Astrocyte (in vitro differentiated cells and primary cell): Measurements from ENCODE around the gene RAPGEF2. TPM values are rescaled to one million over a fixed set of nuclear protein-coding genes. Genes with fewer than 3 reads are reported as not detected.

Experiments used
- DNase-seq: peaks from one replicate; pipeline ENCODE4 v3.0.0-alpha.2; 2010; ENCODE audit warnings: low read depth
- FAIRE-seq: peaks from 2 replicates; lab custom pipeline; 2011; peaks lifted over from hg19 to GRCh38; lab: Jason Lieb, UNC
- H2AFZ ChIP-seq: 2 replicates; pipeline ENCODE4 v1.6.0; 2012; ENCODE audit warnings: low read depth, low read length, inconsistent platforms
- H3K27ac ChIP-seq: 2 replicates; pipeline ENCODE4 v1.5.1; 2011; ENCODE audit warnings: low read depth, low read length, inconsistent platforms
- H3K27me3 ChIP-seq: 2 replicates; pipeline ENCODE4 v1.6.0; 2011; ENCODE audit warnings: low read length, inconsistent platforms; ENCODE audit not compliant: insufficient read depth
- H3K36me3 ChIP-seq: 2 replicates; pipeline ENCODE4 v1.5.1; 2011; ENCODE audit warnings: low read length, inconsistent platforms; ENCODE audit not compliant: insufficient read depth
- H3K4me1 ChIP-seq: 2 replicates; pipeline ENCODE4 v1.5.1; 2011; ENCODE audit warnings: low read length, inconsistent platforms; ENCODE audit not compliant: insufficient read depth
- H3K4me2 ChIP-seq: 2 replicates; pipeline ENCODE4 v1.6.0; 2012; ENCODE audit warnings: low read length, inconsistent platforms
- H3K4me3 ChIP-seq: 2 replicates; pipeline ENCODE4 v1.5.1; 2011; ENCODE audit warnings: low read depth, mild to moderate bottlenecking, low read length, inconsistent platforms; ENCODE audit not compliant: insufficient read depth
- H3K79me2 ChIP-seq: 2 replicates; pipeline ENCODE4 v1.6.0; 2012; ENCODE audit warnings: mild to moderate bottlenecking, low read length, inconsistent platforms; ENCODE audit not compliant: insufficient read depth
- H3K9ac ChIP-seq: 2 replicates; pipeline ENCODE4 v1.6.0; 2012; ENCODE audit warnings: mild to moderate bottlenecking, low read length, inconsistent platforms
- H3K9me3 ChIP-seq: 2 replicates; pipeline ENCODE4 v1.5.1; 2012; ENCODE audit warnings: low read depth, mild to moderate bottlenecking, low read length, inconsistent platforms; ENCODE audit not compliant: insufficient read depth
- H4K20me1 ChIP-seq: 2 replicates; pipeline ENCODE4 v1.6.0; 2012; ENCODE audit warnings: low read length, inconsistent platforms; ENCODE audit not compliant: insufficient read depth
- H3K27ac Mint-ChIP-seq: one replicate; pipeline ENCODE4 v1.8.0; 2021; ENCODE audit warnings: mild to moderate bottlenecking, mixed read lengths; ENCODE audit not compliant: unreplicated experiment
- H3K27me3 Mint-ChIP-seq: one replicate; pipeline ENCODE4 v1.8.0; 2021; ENCODE audit warnings: low read depth, mixed read lengths; ENCODE audit not compliant: unreplicated experiment
- H3K36me3 Mint-ChIP-seq: one replicate; pipeline ENCODE4 v1.8.0; 2021; ENCODE audit warnings: low read depth, mixed read lengths; ENCODE audit not compliant: unreplicated experiment
- H3K4me1 Mint-ChIP-seq: one replicate; pipeline ENCODE4 v1.8.0; 2021; ENCODE audit warnings: low read depth, mixed read lengths; ENCODE audit not compliant: unreplicated experiment
- H3K4me3 Mint-ChIP-seq: one replicate; pipeline ENCODE4 v1.8.0; 2021; ENCODE audit warnings: mild to moderate bottlenecking, moderate library complexity, mixed read lengths; ENCODE audit not compliant: unreplicated experiment
- H3K9me3 Mint-ChIP-seq: one replicate; pipeline ENCODE4 v1.8.0; 2021; ENCODE audit warnings: mild to moderate bottlenecking, mixed read lengths; ENCODE audit not compliant: unreplicated experiment
- EZH2 ChIP-seq: IDR thresholded peaks from 2 replicates; pipeline ENCODE4 v1.6.1; 2012; ENCODE audit warnings: mild to moderate bottlenecking, low read length, inconsistent platforms; ENCODE audit not compliant: insufficient read depth
- total RNA-seq: library from RNA; stranded (reverse); gene quantifications from 2 replicates; pipeline ENCODE4 v1.2.1, GENCODE V29; 2021
- TF ChIP-seq, protein P1 (sequence below): IDR thresholded peaks from 2 replicates; pipeline ENCODE4 v1.5.1; 2011; ENCODE audit warnings: low read depth, mild to moderate bottlenecking, inconsistent platforms, low read length, moderate library complexity; ENCODE audit not compliant: insufficient read depth

Gene RAPGEF2
- total RNA-seq, 1 donor from 2014 or later: 59.0 TPM

DNA sequence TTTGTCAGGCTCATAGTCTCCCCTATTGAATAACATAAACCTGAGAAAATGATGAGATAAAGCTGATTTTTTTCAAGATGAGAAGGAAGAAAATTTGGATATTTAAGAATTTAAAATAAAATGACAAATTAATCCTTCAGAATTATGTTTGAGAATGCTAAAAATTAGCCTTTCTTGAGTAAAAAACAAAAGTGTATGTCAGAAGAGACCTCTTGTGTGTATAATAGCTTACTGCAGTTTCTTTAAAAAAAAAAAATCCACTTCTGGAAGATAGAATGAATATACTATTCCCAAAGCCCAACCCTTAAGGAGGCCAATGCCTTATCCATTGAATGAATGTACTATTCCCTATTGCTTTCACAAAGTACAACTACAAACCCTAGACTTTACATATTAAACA is 281.8 kb downstream of the RAPGEF2 start:
- Mint-ChIP-seq H3K36me3 (peaks cover 3% of the 10 kb centered on the region), H3K27ac (no peak overlapping the region), H3K27me3 (no peaks in the 10 kb centered on the region), H3K4me3 (no peak overlapping the region), H3K4me1 (peaks cover 4% of the 10 kb centered on the region), H3K9me3 (peaks cover 10% of the 10 kb centered on the region)
- TF ChIP-seq EZH2: no peak
- TF ChIP-seq, protein P1, sequence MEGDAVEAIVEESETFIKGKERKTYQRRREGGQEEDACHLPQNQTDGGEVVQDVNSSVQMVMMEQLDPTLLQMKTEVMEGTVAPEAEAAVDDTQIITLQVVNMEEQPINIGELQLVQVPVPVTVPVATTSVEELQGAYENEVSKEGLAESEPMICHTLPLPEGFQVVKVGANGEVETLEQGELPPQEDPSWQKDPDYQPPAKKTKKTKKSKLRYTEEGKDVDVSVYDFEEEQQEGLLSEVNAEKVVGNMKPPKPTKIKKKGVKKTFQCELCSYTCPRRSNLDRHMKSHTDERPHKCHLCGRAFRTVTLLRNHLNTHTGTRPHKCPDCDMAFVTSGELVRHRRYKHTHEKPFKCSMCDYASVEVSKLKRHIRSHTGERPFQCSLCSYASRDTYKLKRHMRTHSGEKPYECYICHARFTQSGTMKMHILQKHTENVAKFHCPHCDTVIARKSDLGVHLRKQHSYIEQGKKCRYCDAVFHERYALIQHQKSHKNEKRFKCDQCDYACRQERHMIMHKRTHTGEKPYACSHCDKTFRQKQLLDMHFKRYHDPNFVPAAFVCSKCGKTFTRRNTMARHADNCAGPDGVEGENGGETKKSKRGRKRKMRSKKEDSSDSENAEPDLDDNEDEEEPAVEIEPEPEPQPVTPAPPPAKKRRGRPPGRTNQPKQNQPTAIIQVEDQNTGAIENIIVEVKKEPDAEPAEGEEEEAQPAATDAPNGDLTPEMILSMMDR: peak; percentile 15
- Histone ChIP-seq H3K4me3 (no peak overlapping the region), H3K36me3 (no peaks in the 10 kb centered on the region), H3K4me2 (no peak overlapping the region), H3K27ac (no peak overlapping the region), H2AFZ (peak overlapping the region; percentile 35), H3K9ac (no peak overlapping the region), H3K79me2 (no peaks in the 10 kb centered on the region), H3K9me3 (no peaks in the 10 kb centered on the region), H4K20me1 (no peaks in the 10 kb centered on the region), H3K27me3 (no peaks in the 10 kb centered on the region), H3K4me1 (no peaks in the 10 kb centered on the region)
- FAIRE-seq: peak; percentile 60
- DNase-seq: no peak

DNA sequence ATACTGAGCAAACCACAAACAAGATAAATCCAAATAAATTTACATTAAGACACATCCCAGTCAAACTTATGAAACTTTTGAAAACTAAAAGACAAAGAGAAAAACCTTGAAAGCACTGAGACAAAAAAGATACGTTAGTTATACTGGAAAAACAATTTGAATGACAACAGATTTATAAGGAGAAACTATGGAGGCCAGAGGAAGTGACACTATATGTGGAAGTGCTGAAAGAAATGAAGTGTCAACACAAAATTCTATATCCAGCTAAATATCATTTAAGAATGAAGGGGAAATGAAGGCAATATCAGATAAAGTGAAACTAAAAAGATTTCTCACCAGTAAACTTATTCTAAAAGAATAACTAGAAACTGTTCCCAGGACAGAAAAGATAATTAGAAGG is 283.7 kb downstream of the RAPGEF2 start:
- Mint-ChIP-seq H3K4me1 (peaks cover 15% of the 10 kb centered on the region), H3K4me3 (no peak overlapping the region), H3K9me3 (peaks cover 16% of the 10 kb centered on the region), H3K27ac (no peak overlapping the region), H3K36me3 (peaks cover 5% of the 10 kb centered on the region), H3K27me3 (no peaks in the 10 kb centered on the region)
- Histone ChIP-seq H3K36me3 (no peaks in the 10 kb centered on the region), H4K20me1 (no peaks in the 10 kb centered on the region), H3K4me3 (no peak overlapping the region), H3K9me3 (no peaks in the 10 kb centered on the region), H3K79me2 (no peaks in the 10 kb centered on the region), H3K27me3 (no peaks in the 10 kb centered on the region), H3K9ac (no peak overlapping the region), H3K4me2 (no peak overlapping the region), H3K4me1 (peaks cover 9% of the 10 kb centered on the region), H2AFZ (no peak overlapping the region), H3K27ac (no peak overlapping the region)
- TF ChIP-seq, protein P1: no peak
- no peak for TF ChIP-seq EZH2
- no peak for FAIRE-seq
- no peak for DNase-seq

DNA sequence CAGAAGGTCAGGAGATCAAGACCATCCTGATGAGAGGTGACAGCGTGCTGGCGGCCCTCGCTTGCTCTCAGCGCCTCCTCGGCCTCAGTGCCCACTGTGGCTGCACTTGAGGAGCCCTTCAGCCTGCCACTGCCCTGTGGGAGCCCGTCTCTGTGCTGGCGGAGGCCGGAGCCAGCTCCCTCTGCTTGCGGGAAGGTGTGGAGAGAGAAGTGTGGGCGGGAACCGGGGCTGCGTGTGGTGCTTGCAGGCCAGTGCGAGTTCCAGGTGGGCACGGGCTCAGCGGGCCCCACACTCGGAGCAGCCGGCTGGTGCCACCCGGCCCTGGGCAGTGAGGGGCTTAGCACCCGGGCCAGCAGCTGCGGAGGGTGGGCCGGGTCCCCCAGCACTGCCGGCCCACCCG is 286.9 kb downstream of the RAPGEF2 start:
- FAIRE-seq (no peak), DNase-seq (no peak)
- Mint-ChIP-seq H3K9me3 (peaks cover 18% of the 10 kb centered on the region), H3K4me1 (peaks cover 20% of the 10 kb centered on the region), H3K36me3 (peaks cover 5% of the 10 kb centered on the region), H3K27ac (no peak overlapping the region), H3K4me3 (no peak overlapping the region), H3K27me3 (no peaks in the 10 kb centered on the region)
- no peaks in the 10 kb centered on the region for H4K20me1 ChIP-seq
- H3K36me3 ChIP-seq: no peaks in the 10 kb centered on the region
- peaks cover 10% of the 10 kb centered on the region for H3K4me1 ChIP-seq
- H3K4me3 ChIP-seq: no peak overlapping the region
- no peaks in the 10 kb centered on the region for H3K27me3 ChIP-seq
- H3K27ac ChIP-seq: no peak overlapping the region
- no peak overlapping the region for H3K9ac ChIP-seq
- no peak overlapping the region for H2AFZ ChIP-seq
- TF ChIP-seq, protein P1: no peak
- TF ChIP-seq EZH2: no peak
- no peak overlapping the region for H3K4me2 ChIP-seq
- no peaks in the 10 kb centered on the region for H3K79me2 ChIP-seq
- H3K9me3 ChIP-seq: no peaks in the 10 kb centered on the region
